ENCODE results near the gene MTFP1. TPM values are rescaled to one million over a fixed set of nuclear protein-coding genes. Genes with fewer than 3 reads are reported as not detected.

The MTFP1 gene
- total and polyA plus RNA-seq, 7 experiments from 2014 or later: 10.2 to 68.2 (median 26.7) TPM

GRCh38 chr22:30414525-30415047, 11.0 kb upstream of the MTFP1 start:
- ATAC-seq (peak; percentile 45), DNase-seq (no peak)
- Histone ChIP-seq H3K27ac (ENCODE audit: low read depth, low read length) (peak overlapping the region; percentile 62), H3K4me1 (ENCODE audit: control insufficient read depth in 2 of 2, insufficient read depth in 2 of 2, low read length in 2 of 2) (peaks cover 0 to 38% of the 10 kb centered on the region in 2 donors), H3K36me3 (ENCODE audit: control insufficient read depth in 2 of 3, insufficient read depth in 3 of 3, low read length in 3 of 3) (peaks cover 7 to 55% (median 11%) of the 10 kb centered on the region in 3 experiments), H3K4me3 (ENCODE audit: low read length) (peak overlapping the region; percentile 40), H3K9me3 (ENCODE audit: control insufficient read depth in 2 of 3, low read length in 3 of 3) (no peaks in the 10 kb centered on the region), H3K27me3 (ENCODE audit: control insufficient read depth in 2 of 2, insufficient read depth in 2 of 2, low read length in 2 of 2) (no peaks in the 10 kb centered on the region)
- Mint-ChIP-seq H3K27ac (peak overlapping the region; percentile 68 to 99 (median 91)), H3K4me3 (peak overlapping the region; percentile 42 to 79 (median 72)), H3K9me3 (peaks cover 0 to 2% (median 0%) of the 10 kb centered on the region in 11 donors), H3K4me1 (peaks cover 22 to 65% (median 56%) of the 10 kb centered on the region in 7 donors), H3K36me3 (peaks cover 8 to 52% (median 32%) of the 10 kb centered on the region in 5 donors), H3K27me3 (no peaks in the 10 kb centered on the region)
- intact Hi-C loops (cut with micrococcal nuclease): loop anchor here in 1 of 2 donors (1.0 kb wide), 1 partner anchor 9 kb away; no protein-coding TSS in a partner anchor
- ChIA-PET POLR2A (interaction anchor here (0.8 to 8.4 kb wide), 6 partner anchors 9 to 34 kb away, joined by 3 to 90 read pairs (median 4); partner anchors contain the start of genes MTFP1 and SEC14L2), CTCF (interaction anchor here (0.6 to 3.0 kb wide), 9 partner anchors 10 to 307 kb away, joined by 3 to 19 read pairs (median 4); partner anchors contain the start of gene SEC14L2)

GRCh38 chr22:30416403-30416802, 9.2 kb upstream of the MTFP1 start:
- CTCF ChIA-PET: no interaction called here
- H3K9me3 ChIP-seq (ENCODE audit: control insufficient read depth in 2 of 3, low read length in 3 of 3): no peaks in the 10 kb centered on the region
- Mint-ChIP-seq H3K27ac (peak overlapping the region in 7 of 9 donors; percentile 6 to 99 (median 34)), H3K4me1 (peaks cover 22 to 62% (median 56%) of the 10 kb centered on the region in 7 donors), H3K36me3 (peaks cover 8 to 50% (median 38%) of the 10 kb centered on the region in 5 donors), H3K4me3 (no peak overlapping the region), H3K9me3 (peaks cover 0 to 2% (median 0%) of the 10 kb centered on the region in 11 donors), H3K27me3 (no peaks in the 10 kb centered on the region)
- no peaks in the 10 kb centered on the region for H3K27me3 ChIP-seq (ENCODE audit: control insufficient read depth in 2 of 2, insufficient read depth in 2 of 2, low read length in 2 of 2)
- no peak overlapping the region for H3K27ac ChIP-seq (ENCODE audit: low read depth, low read length)
- intact Hi-C loops (cut with micrococcal nuclease): no loop called here
- DNase-seq: no peak
- POLR2A ChIA-PET: interaction anchor here (7.3 kb wide), 1 partner anchor 8 kb away, joined by 90 read pairs; the partner anchor contains the start of gene MTFP1
- peaks cover 7 to 46% (median 11%) of the 10 kb centered on the region in 3 experiments for H3K36me3 ChIP-seq (ENCODE audit: control insufficient read depth in 2 of 3, insufficient read depth in 3 of 3, low read length in 3 of 3)
- ATAC-seq: no peak
- H3K4me1 ChIP-seq (ENCODE audit: control insufficient read depth in 2 of 2, insufficient read depth in 2 of 2, low read length in 2 of 2): peaks cover 0 to 30% of the 10 kb centered on the region in 2 donors
- no peak overlapping the region for H3K4me3 ChIP-seq (ENCODE audit: low read length)

- Histone ChIP-seq H3K9me3 (ENCODE audit: control insufficient read depth in 2 of 3, low read length in 3 of 3) (no peaks in the 10 kb centered on the region), H3K4me3 (ENCODE audit: low read length) (no peak overlapping the region), H3K27me3 (ENCODE audit: control insufficient read depth in 2 of 2, insufficient read depth in 2 of 2, low read length in 2 of 2) (no peaks in the 10 kb centered on the region), H3K4me1 (ENCODE audit: control insufficient read depth in 2 of 2, insufficient read depth in 2 of 2, low read length in 2 of 2) (peaks cover 0 to 26% of the 10 kb centered on the region in 2 donors), H3K36me3 (ENCODE audit: control insufficient read depth in 2 of 3, insufficient read depth in 3 of 3, low read length in 3 of 3) (peaks cover 7 to 43% (median 11%) of the 10 kb centered on the region in 3 experiments), H3K27ac (ENCODE audit: low read depth, low read length) (no peak overlapping the region)
- DNase-seq: no peak
- POLR2A ChIA-PET: interaction anchor here (7.3 kb wide), 1 partner anchor 7 kb away, joined by 90 read pairs; the partner anchor contains the start of gene MTFP1
- H3K36me3 Mint-ChIP-seq: peaks cover 8 to 48% (median 38%) of the 10 kb centered on the region in 5 donors
- peak overlapping the region in 6 of 9 donors; percentile 6 to 99 (median 44) for H3K27ac Mint-ChIP-seq
- ATAC-seq: no peak
- intact Hi-C loops (cut with micrococcal nuclease): no loop called here
- H3K4me1 Mint-ChIP-seq: peaks cover 20 to 63% (median 57%) of the 10 kb centered on the region in 7 donors
- no peaks in the 10 kb centered on the region for H3K27me3 Mint-ChIP-seq
- H3K4me3 Mint-ChIP-seq: no peak overlapping the region
- CTCF ChIA-PET: interaction anchor here (1.0 kb wide), 1 partner anchor 10 kb away, joined by 3 read pairs; no protein-coding TSS in a partner anchor
- H3K9me3 Mint-ChIP-seq: peaks cover 0 to 2% (median 0%) of the 10 kb centered on the region in 11 donors
Measured at GRCh38 chr22:30416837-30417236, 8.7 kb upstream of the MTFP1 start.

- no peaks in the 10 kb centered on the region for H3K9me3 Mint-ChIP-seq
- peaks cover 8 to 40% (median 31%) of the 10 kb centered on the region in 5 donors for H3K36me3 Mint-ChIP-seq
- H3K4me3 ChIP-seq (ENCODE audit: low read length): no peak overlapping the region
- peaks cover 0 to 4% (median 0%) of the 10 kb centered on the region in 5 donors for H3K27me3 Mint-ChIP-seq
- DNase-seq (no peak), ATAC-seq (no peak)
- H3K27ac ChIP-seq (ENCODE audit: low read depth, low read length): no peak overlapping the region
- peak overlapping the region in 1 of 10 donors; percentile 47 for H3K4me3 Mint-ChIP-seq
- ChIA-PET POLR2A (interaction anchor here (0.6 to 0.7 kb wide), 2 partner anchors 26 to 114 kb away, joined by 3 read pairs; no protein-coding TSS in a partner anchor), CTCF (no interaction called here)
- peaks cover 18 to 19% of the 10 kb centered on the region in 2 donors for H3K4me1 ChIP-seq (ENCODE audit: control insufficient read depth in 2 of 2, insufficient read depth in 2 of 2, low read length in 2 of 2)
- no peaks in the 10 kb centered on the region for H3K9me3 ChIP-seq (ENCODE audit: control insufficient read depth in 2 of 3, low read length in 3 of 3)
- peaks cover 21 to 61% (median 56%) of the 10 kb centered on the region in 7 donors for H3K4me1 Mint-ChIP-seq
- peak overlapping the region in 8 of 9 donors; percentile 9 to 74 (median 52) for H3K27ac Mint-ChIP-seq
- H3K27me3 ChIP-seq (ENCODE audit: control insufficient read depth in 2 of 2, insufficient read depth in 2 of 2, low read length in 2 of 2): no peaks in the 10 kb centered on the region
- intact Hi-C loops (cut with micrococcal nuclease): loop anchor here (5.0 to 10.0 kb wide), 7 partner anchors 113 to 1074 kb away; partner anchors contain the start of genes ASCC2 (in 1 of the 2), NF2 (in 1 of the 2), PATZ1 (in 1 of the 2) and PIK3IP1 (in 1 of the 2)
- peaks cover 7 to 40% (median 10%) of the 10 kb centered on the region in 3 experiments for H3K36me3 ChIP-seq (ENCODE audit: control insufficient read depth in 2 of 3, insufficient read depth in 3 of 3, low read length in 3 of 3)
Measured at GRCh38 chr22:30420347-30421125, 5.0 kb upstream of the MTFP1 start.

GRCh38 chr22:30421695-30422480, 3.7 kb upstream of the MTFP1 start:
- peak overlapping the region; percentile 26 to 100 (median 96) for H3K27ac Mint-ChIP-seq
- ChIA-PET POLR2A (interaction anchor here (1.1 to 7.8 kb wide), 5 partner anchors 9 to 65 kb away, joined by 3 to 158 read pairs (median 88); partner anchors contain the start of genes CCDC157, SEC14L2 and SF3A1), CTCF (interaction anchor here (0.6 to 7.7 kb wide), 4 partner anchors 26 to 229 kb away, joined by 3 to 78 read pairs (median 36); partner anchors contain the start of genes CASTOR1 and SEC14L2)
- Histone ChIP-seq H3K27me3 (ENCODE audit: control insufficient read depth in 2 of 2, insufficient read depth in 2 of 2, low read length in 2 of 2) (no peaks in the 10 kb centered on the region), H3K4me3 (ENCODE audit: low read length) (no peak overlapping the region), H3K36me3 (ENCODE audit: control insufficient read depth in 2 of 3, insufficient read depth in 3 of 3, low read length in 3 of 3) (peaks cover 6 to 27% (median 7%) of the 10 kb centered on the region in 3 experiments), H3K27ac (ENCODE audit: low read depth, low read length) (peak overlapping the region; percentile 97), H3K4me1 (ENCODE audit: control insufficient read depth in 2 of 2, insufficient read depth in 2 of 2, low read length in 2 of 2) (peaks cover 22 to 30% of the 10 kb centered on the region in 2 donors), H3K9me3 (ENCODE audit: control insufficient read depth in 2 of 3, low read length in 3 of 3) (no peaks in the 10 kb centered on the region)
- H3K9me3 Mint-ChIP-seq: no peaks in the 10 kb centered on the region
- no peak for DNase-seq
- intact Hi-C loops (cut with micrococcal nuclease): loop anchor here (5.0 to 10.0 kb wide), 7 partner anchors 115 to 1073 kb away; partner anchors contain the start of genes ASCC2 (in 1 of the 2), NF2 (in 1 of the 2), PATZ1 (in 1 of the 2) and PIK3IP1 (in 1 of the 2)
- H3K4me3 Mint-ChIP-seq: peak overlapping the region; percentile 94 to 99 (median 98)
- peaks cover 0 to 4% (median 0%) of the 10 kb centered on the region in 5 donors for H3K27me3 Mint-ChIP-seq
- peaks cover 23 to 62% (median 57%) of the 10 kb centered on the region in 7 donors for H3K4me1 Mint-ChIP-seq
- no peak for ATAC-seq
- H3K36me3 Mint-ChIP-seq: peaks cover 4 to 30% (median 18%) of the 10 kb centered on the region in 5 donors
